Breast epithelium (tissue), 3 donors: Measurements from ENCODE around the gene PDE10A.

Experiments
- POLR2A ChIP-seq: fragments of 450-650 bp; IDR thresholded peaks from one replicate; pipeline ENCODE4 v1.6.1; 2016; ENCODE audit warnings: antibody characterized with exemption, mild to moderate bottlenecking, moderate library complexity
- POLR2AphosphoS5 ChIP-seq, 3 donors: sonication (generic); formaldehyde crosslinking; IDR thresholded peaks; one replicate each; pipeline ENCODE4 v1.6.1; 2017; ENCODE audit warnings: antibody characterized with exemption in 3 of 3

DNA sequence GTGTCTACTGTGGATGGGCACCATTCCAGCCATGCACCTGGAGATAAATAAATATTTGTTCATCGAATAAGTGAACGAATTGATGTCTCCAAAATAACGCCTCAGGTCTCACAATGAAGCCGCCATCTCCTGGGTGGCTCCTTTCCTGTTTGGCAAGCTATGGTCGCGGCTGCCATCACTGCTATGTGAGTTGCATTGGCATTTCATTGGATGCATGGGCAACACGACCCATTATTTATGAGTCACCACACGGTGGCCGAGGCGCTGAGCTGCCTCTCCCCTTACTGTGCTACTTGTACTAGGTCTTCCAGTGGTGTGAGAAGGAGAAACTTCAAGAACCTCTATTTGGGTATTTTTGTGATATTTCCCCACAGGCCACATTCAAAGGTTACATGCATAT is 21.3 kb upstream of the PDE10A start:
- TF ChIP-seq POLR2AphosphoS5 (IDR thresholded peaks at IDR 0.05) (no peak), POLR2A (no peak)
